Fibroblast of gingiva (primary cell): ENCODE measurements around the gene PLCL2.
"Not testable (repeated sequence)": the region's sequence is repeated elsewhere in the genome, so short reads cannot be mapped to it uniquely, and the experiment has no call there.

Experiments used
- DNase-seq: peaks from one replicate; pipeline ENCODE4 v3.0.0-alpha.2; 2011; ENCODE audit warnings: low read depth

Gene PLCL2

GRCh38 chr3:17075907-17076306, 191.2 kb downstream of the PLCL2 start:
- DNase-seq = no peak

- DNase-seq = no peak
Observed at GRCh38 chr3:17076940-17077605, 192.3 kb downstream of the PLCL2 start.

DNA sequence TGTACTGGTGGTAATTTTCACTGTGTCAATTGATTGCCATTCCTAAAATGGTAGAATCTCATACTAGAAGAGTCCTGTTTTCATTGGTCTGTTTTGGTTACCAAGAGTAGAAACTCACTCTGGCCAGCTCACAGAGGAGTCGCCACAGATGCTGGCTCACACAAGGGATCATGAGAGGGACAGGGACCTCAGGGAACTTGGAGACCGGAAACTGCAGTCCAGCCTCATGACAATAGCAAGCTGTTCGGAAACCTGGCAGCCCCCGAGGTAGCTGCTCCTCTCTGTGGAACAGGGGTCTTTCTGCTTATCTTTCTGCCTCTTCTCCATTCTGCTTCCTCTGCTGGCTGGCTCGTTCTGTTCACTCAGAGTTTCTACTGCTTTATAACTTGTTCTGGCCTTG, 192.9 kb downstream of the PLCL2 start:
- no peak for DNase-seq

- no peak for DNase-seq
Observed at GRCh38 chr3:17078926-17079465, 194.2 kb downstream of the PLCL2 start.

- DNase-seq = no peak
Observed at GRCh38 chr3:17079933-17080332, 195.2 kb downstream of the PLCL2 start.

- DNase-seq = no peak
Observed at GRCh38 chr3:17081520-17081919, 196.8 kb downstream of the PLCL2 start.

- no peak for DNase-seq
Observed at GRCh38 chr3:17087509-17087908, 202.8 kb downstream of the PLCL2 start.

GRCh38 chr3:17088017-17088416, 203.3 kb downstream of the PLCL2 start:
- no peak for DNase-seq

DNA sequence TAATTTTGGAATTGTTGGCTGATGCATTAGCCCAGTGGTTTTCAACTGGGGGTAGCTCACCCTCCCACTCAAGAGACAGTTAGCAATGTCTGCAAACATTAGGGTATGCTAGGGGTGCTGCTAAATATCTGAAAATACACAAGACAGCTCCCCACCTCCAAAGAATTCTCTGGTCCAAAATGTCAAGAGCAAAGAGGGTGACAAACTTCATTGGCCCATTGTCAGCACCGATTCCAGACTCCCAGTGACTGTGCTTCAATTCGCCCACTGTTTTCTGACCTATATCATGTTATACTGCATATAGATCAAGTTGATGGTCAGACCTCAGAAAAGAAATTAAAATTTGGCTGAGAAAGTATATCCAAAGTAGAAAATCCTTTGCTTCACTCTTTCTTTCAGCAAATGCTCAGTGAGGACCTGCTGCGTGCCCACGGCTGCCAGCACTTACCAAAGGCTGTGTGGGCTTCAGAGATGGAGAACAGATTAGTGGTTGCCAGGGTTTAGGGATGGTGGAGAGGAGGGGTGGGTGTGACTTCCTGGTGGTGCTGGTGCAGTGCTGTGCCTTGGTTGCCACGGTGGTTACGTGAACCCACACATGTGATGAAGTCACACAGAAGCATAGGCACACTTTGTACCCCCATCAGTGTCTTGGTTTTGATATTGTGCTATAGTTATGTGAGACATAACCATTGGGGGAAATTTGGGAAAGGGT, 204.0 kb downstream of the PLCL2 start:
- no peak for DNase-seq

GRCh38 chr3:17089314-17089700, 204.6 kb downstream of the PLCL2 start:
- peak; percentile 25 for DNase-seq

- no peak for DNase-seq
Observed at GRCh38 chr3:17090280-17090983, 205.7 kb downstream of the PLCL2 start.

GRCh38 chr3:17091910-17092582, 207.3 kb downstream of the PLCL2 start:
- DNase-seq = no peak

- no peak for DNase-seq
Observed at GRCh38 chr3:17092583-17092933, 207.8 kb downstream of the PLCL2 start.

DNA sequence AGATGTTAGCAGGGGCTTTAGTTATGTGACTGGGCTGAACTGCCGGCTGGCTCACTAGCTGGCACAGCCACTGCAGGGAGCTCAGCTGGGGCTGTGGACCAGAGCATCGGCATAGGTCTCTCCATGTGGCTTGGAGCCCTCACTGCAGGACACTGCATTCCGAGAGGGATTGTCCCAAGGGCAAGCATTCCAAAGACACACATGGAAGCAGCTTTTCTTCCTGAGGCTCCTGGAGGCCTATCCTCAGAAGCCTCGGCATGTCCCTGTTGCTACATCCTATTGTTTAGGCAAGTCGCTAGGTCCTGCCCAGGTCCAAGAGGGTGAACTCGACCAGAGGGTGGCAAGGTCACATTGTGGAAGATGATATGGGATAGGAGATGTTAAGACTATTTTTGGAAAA, 209.8 kb downstream of the PLCL2 start:
- DNase-seq = no peak

DNA sequence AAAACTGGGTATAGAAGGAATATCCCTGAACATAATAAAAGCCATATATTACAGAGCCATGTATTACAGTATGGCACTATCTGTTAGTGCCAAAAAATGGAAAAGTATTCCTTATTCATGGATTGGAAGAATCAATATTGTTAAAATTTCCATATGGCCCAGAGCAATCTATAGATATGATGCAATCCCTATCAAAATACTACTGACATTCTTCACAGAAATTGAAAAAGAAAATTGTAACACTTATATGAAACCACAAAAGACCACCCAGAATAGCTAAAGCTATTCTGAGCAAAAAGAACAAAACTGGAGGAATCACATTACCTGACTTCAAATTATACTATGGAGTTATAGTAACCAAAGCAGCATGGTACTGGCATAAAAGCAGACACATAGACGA, 218.8 kb downstream of the PLCL2 start:
- no peak for DNase-seq

DNA sequence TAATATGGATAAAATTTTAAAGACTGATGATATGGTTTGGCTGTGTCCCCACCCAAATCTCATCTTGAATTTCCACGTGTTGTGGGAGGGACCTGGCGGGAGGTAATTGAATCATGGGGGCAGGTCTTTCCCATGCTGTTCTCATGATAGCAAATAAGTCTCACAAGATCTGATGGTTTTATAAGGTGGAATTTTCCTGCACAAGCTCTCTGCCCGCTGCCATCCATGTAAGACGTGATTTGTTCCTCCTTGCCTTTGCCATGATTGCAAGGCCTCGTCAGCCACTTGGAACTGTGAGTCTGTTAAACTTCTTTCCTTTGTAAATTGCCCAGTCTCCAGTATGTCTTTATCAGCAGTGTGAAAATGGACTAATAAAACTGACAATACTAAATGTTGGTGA, 222.0 kb downstream of the PLCL2 start:
- DNase-seq = not testable (repeated sequence)

DNA sequence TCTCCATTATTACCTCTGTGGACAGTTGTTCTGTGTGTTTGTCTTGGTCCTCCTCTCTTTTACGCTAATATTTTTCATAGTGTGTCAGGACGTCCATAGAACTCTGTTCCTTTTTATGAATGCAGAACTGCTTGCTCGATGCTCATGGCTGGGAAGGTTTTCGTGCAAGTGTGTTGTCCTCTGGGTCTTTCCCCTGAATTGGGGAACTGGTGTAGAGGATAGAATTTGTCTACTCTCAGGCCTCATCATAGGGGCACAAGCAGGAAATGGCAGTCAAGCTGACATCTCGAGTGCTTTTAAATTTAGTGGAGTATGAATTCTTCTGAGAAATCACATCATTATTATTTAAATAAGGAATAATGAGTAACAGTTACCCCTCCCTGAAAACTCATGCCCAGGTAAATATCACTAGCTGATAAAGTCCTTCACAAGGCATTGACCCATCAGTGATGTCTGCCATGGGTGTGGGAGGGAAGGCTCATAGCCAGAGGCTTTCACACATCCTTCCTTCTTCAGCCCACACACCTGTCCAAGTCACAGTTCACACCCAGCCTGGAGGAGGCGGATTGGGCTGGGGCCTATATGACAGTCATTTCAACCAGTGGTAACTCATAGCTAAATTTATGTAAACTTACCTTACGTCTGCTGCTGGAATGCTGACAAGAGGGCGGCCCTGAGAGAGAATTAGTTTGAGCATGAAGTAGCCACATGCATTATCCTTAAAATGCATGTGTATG, 226.1 kb downstream of the PLCL2 start:
- no peak for DNase-seq

DNA sequence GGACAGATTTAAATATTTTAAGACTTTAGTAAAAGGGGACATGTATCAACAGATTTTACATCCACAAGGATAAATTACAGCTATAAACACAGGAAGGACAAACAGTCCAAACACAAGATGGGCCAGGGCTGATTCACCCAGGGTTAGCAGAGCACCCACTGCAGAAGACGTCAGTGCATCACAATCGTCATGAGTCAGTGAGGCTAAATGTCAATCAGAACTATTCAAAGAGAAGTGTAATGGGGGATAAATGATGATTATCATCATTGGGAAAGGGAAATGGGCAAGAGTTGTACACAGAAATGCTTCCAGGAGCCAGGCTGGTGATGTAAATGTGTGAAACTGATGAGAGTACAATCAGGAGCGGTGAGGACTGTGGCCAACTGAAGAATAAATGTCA, 226.8 kb downstream of the PLCL2 start:
- peak; percentile 42 for DNase-seq

- no peak for DNase-seq
Observed at GRCh38 chr3:17115186-17115585, 230.4 kb downstream of the PLCL2 start.

DNA sequence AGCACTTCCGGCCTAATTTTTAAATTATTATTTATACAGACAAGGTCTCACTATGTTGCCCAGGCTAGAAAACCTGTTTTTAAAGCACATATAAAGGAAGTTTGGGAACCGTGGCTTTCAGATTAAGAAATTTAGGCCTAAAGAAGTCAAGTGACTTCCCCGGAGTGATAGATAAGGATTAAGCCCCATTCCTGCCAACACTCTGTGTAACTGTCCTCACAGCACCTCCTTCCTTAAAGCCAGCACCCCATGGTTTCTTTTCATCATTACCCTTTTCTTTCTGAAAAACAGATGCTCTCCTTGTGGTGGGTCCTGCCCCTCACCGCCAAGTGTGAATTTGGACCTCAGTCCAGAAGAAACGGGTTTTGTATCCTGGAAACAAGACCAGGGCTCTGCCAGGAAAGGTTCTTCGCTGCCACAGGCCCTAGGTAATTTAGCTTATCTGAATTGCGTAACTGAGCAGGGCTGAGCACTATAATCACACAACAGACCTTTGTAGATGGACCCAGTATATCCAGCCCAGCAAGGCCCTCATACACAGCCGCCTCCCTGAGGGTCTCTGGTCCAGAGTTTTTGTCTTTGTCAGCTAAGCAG, 231.3 kb downstream of the PLCL2 start:
- DNase-seq = no peak

DNA sequence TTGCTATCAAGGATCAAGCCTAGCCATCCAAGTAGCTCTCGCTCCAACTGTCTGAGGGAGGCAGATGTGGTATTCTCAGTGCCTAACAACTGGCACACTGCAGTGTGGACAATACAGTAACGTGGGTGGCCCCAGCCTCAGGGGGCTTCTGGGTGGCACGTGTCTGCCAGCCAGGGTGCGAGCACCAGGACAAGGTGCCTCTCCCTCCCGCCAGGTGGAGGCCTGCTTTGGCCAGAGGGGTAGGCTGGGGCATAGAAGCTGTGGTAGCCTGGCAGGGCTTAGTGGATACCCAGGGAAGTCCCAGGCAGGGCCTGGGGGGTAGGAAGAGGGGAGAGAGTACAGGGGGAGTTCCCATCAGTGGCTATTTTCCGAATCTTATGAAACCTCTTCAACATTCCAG, 234.0 kb downstream of the PLCL2 start:
- no peak for DNase-seq
